NCI-H69 (cell line): ENCODE results near the gene PLBD1.

Experiments
- DNase-seq: peaks from one replicate; lab custom pipeline; 2025; lab: John Stamatoyannopoulos, UW

The PLBD1 gene, protein sequence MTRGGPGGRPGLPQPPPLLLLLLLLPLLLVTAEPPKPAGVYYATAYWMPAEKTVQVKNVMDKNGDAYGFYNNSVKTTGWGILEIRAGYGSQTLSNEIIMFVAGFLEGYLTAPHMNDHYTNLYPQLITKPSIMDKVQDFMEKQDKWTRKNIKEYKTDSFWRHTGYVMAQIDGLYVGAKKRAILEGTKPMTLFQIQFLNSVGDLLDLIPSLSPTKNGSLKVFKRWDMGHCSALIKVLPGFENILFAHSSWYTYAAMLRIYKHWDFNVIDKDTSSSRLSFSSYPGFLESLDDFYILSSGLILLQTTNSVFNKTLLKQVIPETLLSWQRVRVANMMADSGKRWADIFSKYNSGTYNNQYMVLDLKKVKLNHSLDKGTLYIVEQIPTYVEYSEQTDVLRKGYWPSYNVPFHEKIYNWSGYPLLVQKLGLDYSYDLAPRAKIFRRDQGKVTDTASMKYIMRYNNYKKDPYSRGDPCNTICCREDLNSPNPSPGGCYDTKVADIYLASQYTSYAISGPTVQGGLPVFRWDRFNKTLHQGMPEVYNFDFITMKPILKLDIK

GRCh38 chr12:14567351-14568162 is at the start of gene PLBD1:
Gene PLBD1 (minus strand): TSS chr12:14567883. CDS start chr12:14567696, 187 bp downstream.
- DNase-seq = peak; percentile 21

DNA sequence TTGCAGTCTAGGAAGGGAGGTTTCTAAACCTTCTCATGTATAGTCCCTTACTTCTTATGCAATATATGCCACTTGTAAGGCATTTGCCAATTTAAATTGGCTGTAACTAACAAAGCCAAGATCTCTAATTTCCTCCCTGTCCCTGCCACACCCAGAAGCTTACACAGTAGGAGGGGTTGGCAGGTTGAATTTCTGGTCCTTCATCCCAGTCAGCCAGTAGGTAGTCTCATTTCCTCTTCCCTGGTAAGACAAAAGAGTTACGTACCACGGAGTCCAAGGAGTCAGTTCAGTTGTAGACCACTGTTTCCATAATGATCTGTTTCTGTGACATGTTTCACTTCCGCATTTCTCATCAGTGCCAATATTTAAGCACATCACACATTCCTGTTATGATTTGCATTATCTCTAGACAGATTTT is 47.0 kb upstream of the PLBD1 start:
- DNase-seq = no peak

- no peak for DNase-seq
Measured at GRCh38 chr12:14613718-14614117, 46.0 kb upstream of the PLBD1 start.

DNA sequence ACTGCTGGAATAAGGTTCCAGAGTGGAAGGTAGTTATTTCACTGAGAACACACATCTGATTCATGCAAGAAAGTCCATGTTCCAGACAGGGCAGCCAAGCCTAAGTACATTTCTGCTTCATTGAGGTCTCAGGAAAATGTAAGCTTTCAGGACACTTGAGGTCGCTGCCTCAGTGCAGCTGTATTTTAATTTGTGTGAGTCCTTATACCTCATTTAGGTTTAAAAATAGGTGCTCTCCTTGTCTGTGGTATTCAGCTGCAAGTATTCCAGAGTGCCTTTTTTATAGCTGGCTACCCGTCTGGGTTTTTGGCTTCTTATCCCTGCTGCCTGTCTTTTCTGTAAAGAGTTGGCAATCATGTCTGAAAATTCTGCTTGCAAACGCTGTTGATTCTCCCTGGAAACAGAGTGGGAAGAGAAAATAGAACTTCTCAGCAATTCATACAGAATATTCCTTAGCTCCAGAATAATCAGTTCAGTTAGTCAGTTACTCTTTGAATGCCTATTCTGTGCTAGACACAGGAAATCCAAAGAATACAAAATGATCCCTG is 45.3 kb upstream of the PLBD1 start:
- DNase-seq = no peak

DNA sequence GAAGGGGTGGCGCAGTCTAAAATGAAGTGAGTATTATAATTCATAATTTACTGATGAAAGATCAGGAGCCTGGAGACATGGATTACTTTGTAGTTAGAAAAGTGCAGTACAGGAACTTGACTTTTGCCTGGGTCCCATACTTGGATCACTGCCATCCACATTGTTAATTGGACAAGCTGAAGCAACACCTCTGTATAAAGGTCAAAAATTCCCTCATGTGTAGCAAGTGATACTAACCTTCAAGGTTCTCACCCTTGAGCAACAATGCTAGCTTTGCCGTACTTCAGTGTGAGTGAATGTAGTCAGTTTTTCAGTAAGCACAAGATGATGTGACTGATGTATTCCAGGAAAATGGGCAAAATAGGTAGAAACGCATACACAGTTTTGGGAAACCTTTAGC is 44.6 kb upstream of the PLBD1 start:
- DNase-seq = no peak

DNA sequence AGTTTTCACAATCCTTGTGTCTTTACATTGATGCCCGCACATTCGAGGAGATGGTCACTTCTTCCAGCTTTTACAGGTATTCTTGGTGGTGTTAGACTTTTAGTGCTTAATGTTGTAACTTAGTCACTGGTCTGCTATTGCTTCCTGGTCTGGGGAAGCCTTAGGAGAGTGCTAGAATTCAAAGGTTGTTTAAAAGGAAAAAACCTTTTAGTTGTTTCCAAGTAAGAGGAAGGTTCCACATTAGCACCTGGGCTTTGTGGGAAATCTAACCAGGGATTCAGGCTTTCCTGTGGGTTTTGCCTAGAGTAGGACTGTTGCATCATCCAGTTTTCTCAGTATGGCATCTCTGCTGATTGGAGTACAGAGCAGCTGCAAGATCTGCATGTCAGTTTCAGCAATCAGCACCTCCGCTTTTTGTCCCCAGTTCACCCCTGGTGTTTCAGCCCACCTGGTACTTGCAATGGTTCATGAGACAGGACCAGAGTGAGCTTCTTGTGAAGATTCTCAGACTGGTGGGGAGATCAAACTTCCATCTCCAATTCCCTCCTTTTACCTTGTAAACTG is 44.0 kb upstream of the PLBD1 start:
- DNase-seq = no peak

DNA sequence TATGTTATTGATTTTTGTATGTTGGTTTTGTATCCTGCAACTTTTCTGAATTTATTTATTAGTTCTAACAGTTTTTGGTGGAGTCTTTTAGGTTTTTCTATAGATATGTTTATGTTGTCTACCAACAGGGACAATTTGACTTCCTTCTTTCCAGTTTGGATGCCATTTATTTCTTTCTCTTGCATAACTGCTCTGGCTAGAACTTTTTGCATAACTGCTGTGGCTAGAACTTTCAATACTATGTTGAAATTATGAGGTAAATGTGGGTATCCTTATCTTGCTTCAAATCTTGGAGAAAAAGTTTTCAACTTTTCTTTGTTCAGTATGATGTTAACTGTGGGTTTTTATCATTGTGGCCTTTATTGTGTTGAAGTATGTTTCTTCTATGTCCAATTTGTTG is 39.9 kb upstream of the PLBD1 start:
- no peak for DNase-seq

GRCh38 chr12:14605401-14605989 is 37.8 kb upstream of the PLBD1 start:
- DNase-seq = no peak

GRCh38 chr12:14601692-14602478 is 34.2 kb upstream of the PLBD1 start:
- DNase-seq = no peak

GRCh38 chr12:14597480-14597879 is 29.8 kb upstream of the PLBD1 start:
- DNase-seq = no peak

GRCh38 chr12:14591719-14592118 is 24.0 kb upstream of the PLBD1 start:
- peak; percentile 41 for DNase-seq

DNA sequence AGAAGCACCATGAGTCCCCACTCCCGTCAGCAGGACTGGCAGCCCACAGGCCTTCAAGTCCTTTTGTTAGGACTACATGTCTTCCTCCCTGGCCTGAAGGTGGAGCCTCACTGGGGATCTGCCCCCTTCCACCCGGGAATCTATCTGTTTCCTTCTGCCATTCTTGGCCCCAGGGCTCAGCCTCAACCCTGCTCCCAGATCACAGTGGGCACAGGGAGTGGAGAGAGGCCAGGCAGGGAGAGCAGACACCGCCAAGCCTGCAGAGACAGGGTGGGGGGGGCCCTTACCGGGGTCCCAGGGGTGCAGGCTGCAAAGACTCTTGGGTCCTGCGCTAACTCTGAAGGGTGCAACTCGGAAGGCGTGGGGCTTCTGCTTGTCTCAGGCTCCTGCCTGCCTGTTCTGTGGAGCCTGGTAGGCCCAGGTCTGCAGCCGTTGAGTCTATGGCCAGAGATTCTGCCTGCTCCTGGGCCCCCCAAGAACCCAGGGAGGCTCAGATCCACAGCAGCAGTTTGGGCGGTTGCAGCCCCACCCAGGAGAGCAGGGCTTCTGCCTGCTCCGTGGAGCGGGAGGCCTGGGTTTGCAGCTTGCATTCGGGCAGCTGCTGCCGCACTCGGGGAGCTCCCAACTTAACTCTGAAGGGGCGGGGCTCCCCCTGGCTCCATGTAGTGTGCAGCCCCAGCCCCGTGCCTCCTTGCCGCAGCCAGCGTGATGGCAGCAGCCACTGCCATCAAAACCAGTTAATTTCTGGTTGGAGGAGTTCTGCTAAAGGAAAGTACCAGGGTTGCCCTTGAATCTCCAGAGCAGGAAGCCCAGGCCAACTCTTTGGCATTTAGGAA is 21.7 kb upstream of the PLBD1 start:
- no peak for DNase-seq

- no peak for DNase-seq
Measured at GRCh38 chr12:14588571-14588970, 20.9 kb upstream of the PLBD1 start.

- DNase-seq = no peak
Measured at GRCh38 chr12:14578646-14579045, 11.0 kb upstream of the PLBD1 start.

GRCh38 chr12:14577344-14577743 is 9.7 kb upstream of the PLBD1 start:
- DNase-seq = no peak

DNA sequence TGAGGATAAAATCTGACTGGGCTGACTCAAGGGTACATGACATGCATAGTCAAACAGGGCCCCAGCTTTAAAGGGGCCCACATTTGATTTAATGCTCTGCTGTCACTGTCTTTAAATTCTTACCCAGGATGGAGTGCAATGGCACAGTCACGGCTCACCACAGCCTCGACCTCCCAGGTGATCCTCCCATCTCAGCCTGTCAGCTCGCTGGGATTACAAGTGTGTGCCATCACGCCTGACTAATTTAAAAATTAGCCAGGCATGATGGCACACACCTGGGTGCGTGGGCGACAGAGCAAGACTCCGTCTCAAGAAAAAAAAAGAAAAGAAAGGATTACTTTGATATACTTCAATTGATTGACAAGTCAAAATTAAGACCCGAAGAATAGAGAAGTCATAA is 9.2 kb upstream of the PLBD1 start:
- no peak for DNase-seq

DNA sequence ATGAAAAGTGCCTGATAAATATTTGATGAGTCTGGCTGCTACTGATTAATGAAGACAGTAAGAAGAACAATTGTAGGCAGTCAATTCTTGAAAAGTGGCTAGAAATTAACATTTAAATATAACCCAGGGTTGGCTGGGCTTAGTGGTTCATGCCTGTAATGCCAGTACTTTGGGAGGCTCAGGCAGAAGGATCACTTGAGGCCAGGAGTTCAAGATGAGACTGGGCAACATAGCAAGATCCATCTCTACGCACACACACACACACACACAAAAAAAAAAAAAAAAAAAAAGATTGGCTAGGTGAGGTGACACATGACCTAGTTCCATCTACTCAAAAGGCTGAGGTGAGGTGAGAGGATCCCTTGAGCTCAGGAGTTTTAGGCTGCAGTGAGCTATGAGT is 7.9 kb upstream of the PLBD1 start:
- DNase-seq = no peak

DNA sequence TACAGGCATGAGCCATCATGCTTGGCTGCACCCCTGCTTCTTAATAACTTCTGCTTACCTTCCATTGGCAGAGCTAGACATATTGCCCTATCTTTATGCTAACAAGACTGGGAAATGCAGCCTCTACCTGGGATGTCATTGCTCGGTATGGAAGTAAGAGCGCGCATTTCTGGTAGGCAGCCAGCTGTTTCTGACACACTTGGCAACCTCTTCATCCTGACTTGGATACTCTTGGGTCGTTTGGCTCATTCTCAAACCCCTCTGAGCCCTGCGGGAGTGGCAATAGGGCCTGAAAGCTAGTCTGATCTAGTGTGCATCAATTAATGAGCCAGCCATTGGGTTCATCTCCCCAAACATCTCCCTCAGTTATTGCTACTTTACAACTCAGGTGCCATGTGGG is 5.4 kb upstream of the PLBD1 start:
- no peak for DNase-seq

GRCh38 chr12:14572401-14572800 is 4.7 kb upstream of the PLBD1 start:
- DNase-seq = no peak

DNA sequence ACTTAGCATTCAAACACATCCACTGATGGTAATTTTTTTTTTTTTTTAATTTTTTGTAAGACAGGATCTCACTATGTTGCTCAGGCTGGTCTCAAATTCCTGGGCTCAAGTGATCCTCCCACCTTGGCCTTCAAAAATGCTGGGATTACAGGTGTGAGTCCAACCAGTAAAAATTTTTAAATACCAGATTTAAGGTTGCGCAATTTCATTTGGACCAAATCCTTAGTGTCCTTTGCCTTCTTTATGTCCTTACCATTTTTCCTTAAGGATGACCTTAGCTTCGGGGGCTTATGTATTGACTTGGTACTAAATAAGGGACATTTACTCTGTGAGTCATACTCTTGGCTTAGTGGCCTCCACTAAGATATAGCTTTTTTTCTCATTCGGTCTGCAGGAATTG is 4.1 kb upstream of the PLBD1 start:
- no peak for DNase-seq
